Forelimb muscle (tissue), 1 donor: ENCODE measurements around the gene COMP. TPM values are rescaled to one million over a fixed set of nuclear protein-coding genes. Genes with fewer than 3 reads are reported as not detected.
"Not testable (repeated sequence)": the region's sequence is repeated elsewhere in the genome, so short reads cannot be mapped to it uniquely, and the experiment has no call there.

Experiments used
- DNase-seq: peaks from one replicate; pipeline ENCODE4 v3.0.0-alpha.2; 2013; ENCODE audit warnings: low read depth
- polyA plus RNA-seq: library from polyadenylated mRNA; unstranded; fragments of 120-200 nt; gene quantifications from one replicate; pipeline ENCODE4 v1.2.1, GENCODE V29; 2013; ENCODE audit not compliant: insufficient read length

The COMP gene
- polyA plus RNA-seq, result 4.0 TPM

DNA sequence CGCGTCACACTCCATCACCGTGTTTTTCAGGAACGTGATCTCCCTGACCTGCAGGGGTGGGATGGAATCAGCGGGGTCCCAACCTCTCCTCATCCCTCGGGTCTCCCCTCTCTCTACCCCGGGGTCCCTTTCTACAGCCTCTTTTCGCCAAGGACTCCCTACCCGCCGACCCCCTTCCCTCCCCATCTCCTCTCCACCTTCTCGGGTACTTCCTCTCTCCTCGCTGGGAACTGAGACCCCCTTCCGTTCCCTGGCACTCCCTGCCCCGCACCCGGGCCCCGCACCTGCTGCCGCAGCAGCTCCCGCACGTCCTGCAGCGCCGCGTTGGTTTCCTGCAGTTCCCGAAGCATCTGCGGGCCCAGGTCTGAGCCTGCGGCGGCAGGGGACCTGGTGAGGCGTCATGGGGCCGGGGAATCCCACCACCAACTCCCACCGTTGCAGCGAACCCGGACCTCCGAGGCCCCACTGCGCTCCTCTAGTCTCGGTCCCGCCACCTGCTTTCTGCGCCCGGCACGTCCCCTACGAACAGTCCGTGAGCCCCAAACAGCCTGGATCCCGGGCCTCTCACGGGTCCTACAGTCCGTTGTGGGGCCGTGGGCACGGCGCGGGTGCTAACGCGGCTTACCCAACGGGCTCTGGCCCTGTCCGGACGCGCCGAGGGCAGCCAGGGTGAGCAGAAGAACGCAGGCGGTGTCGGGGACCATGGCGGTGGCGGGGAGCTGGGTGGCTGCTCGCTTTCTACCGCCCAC is at the start of gene COMP:
Gene COMP, minus strand, starts transcription at position 740 of the 749 bp plus-strand sequence. Its CDS starts 36 bp downstream, at position 704.
- DNase-seq, result no peak

DNA sequence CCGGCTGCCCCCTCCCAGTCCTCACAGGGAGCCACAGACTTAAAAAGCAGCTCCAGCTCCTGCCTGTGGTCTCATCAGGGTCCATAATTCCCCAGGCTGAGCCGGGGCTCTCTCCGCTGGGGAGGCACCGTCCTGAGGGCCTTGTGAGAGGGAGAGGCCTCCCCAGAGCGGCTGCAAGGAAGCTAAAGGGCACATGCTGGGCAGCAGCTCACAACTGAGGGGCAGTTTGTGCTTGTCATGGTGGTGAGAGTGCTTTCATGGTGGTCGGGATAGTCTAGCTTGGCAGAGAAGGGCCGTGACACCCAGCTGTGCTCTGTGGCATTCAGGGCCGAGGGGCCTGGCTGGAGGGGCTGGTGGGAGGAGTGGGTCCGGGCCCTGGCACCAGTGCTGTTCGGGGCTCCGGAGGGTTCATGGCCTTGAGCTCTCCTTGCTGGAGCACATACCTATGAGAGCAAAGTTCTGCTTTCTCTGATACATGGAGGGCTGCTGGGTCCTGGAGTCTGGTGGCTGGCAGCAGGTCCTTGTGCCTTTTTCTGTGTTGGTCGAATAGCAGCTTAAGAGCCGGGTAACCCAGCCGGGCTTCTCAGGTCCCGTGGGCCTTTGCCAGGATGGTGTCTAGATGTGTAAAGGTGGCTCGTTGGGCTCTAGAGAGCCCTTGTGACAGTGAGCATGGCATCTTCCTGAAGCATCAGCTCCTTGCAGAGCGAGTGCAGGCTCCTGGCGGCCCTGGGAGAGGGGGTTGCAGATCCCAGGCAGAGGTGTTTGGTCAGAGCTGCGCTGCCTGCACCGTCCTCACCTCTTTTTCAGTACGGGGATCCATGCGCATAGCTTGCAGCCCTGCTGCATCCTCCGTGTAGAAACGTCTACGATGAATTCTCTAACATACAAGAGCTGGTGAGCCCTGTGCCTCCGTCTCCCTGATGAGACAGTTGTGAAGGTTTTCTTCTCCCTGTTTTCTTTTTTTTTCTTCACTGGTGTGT is 49.5 kb upstream of the COMP start:
- DNase-seq, result no peak

DNA sequence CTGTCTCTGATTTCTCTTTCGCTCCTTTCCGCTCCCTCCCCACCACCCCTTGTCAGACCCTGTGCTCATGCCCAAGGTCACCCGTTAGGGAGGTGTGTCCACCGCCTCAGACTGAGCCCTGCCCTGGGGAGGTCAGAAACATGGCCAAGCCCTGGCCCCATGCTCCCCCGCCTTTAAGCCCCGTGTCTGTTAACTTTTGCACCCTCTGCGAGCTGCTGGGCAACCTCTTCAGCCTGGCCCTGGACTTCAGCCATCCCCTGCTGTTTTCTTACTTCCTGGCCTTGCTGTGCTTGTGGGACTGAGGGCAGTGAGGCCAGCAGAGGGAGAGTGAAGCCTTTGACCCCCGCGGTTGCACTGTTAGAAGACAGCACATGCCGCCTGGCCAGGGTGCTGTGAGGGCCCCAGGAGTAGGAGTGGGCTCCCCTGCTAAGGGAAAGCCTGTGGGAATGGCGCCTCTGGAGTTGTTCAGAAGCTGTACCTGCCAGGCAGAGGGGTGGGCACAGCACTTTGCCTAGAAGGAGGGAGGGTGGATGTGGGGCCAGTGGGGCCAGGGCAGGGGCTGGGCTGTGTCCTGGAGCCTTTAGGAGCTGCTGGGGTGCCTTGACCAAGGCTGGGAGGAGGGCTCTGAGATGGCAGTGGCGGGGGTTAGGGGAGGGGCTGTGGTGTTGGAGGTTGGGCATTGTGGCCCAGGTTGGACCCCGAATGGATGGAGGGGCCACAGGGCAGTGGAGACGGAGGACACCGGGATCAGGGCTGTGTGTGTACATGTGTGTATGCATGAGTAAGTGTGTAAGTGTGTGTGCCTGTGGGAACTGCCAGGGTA is 48.6 kb upstream of the COMP start:
- DNase-seq, result no peak

DNA sequence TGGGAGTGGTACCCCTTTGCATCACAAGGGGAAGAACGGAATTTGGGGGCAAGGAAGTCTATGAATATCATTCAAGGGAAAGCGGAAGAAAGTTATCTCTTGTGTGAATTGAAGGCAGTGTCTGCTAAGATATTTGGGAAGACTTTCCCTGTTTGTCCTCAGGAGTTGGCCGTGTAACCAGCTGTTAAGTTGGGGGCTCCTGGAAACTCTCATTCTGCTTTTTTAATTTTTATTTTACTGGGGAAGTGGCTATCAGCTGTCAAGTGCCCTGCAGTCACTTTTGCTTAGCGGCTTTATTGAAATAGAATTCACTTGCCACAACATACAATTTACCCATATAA is 43.5 kb upstream of the COMP start:
- DNase-seq, result no peak

DNA sequence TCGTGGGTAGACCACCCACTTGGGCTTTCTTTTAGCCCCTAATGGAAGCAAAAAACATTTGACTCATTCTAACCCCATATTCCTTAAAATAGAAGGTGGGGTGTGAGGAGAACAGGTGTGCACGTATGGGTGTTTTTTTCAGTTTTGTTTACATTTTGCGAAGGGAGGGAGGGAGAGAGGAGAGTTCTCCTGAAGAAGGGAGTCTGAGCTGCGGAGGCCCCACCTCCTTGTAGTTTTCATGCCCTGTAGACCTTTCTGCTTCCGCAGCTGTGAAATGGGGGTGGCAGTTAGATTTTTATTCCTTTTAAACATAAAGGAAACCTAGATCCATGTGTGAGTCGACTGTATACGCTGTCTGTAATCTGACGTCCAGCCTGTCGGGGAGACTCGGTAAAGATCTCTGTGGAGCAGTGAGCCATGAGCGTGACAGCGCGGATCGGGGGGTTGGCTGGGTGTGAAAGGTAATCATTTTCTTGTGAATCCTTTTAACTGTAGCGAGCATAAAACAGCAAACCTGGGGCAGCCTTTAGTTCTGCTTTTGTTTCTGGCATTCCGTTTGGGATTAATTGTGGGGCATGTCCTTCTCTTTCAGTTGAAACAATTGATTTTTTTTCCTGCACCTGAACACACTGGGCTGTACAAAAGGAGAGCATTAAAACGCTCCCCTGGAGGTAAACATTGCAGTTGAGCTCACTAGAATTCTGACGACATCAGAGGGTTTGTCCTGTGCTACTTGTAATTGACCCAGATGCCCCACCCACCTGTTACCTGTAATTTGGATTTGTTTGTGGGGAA is 42.9 kb upstream of the COMP start:
- DNase-seq, result no peak

DNA sequence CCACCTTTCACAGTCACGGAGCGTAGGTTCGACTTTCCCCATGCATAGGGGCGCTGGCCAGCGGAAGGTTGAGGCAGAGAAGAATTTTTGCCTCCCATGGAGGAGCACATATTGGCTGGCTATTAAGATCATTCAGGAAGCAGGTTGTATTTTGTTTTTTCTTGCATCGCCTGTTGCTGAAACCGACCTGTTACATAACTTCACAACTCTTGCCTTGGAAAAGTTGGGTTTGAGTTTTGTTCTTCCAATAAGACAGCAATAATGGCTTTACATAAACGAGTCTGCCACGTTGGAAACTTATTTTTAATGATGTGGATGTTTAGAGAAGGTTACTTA is 42.0 kb upstream of the COMP start:
- no peak for DNase-seq

DNA sequence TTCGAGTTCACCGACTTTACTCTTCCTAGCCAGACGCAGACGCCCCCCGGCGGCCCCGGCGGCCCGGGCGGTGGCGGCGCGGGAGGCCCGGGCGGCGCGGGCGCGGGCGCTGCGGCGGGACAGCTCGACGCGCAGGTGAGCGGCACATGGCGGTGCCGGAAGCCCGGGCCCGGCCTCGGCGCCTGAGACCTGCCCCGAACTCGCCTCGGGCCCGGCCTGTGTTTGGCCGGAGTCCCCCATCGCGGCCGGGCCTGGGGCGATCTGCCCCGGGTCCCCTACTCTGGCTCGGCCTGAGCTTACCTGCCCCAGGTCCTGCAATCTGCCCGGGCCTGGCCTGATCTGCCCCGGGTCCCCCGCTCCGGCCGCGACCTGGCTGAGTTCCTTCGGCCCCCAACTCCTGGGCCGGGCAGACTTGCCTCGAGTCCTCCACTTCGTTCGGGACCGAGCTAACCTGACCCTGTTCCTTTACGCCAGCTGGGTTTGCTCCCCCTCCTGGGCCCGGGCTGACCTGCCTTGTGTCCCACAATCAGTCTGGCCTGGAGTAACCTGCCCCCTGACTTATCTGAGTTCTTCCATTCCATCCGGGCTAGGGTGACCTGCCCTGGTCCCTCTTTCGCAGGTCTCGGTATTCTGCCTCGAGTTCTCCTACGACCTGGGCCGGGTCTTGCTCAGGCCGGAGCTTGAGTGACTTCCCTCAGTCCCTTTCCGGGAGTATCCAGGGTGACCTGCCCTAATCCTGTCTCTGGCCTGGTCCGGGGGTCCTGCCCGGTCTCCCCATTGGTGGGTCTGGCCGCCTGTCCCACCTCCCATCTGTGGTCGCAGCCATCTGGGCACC is 41.4 kb upstream of the COMP start:
- no peak for DNase-seq

DNA sequence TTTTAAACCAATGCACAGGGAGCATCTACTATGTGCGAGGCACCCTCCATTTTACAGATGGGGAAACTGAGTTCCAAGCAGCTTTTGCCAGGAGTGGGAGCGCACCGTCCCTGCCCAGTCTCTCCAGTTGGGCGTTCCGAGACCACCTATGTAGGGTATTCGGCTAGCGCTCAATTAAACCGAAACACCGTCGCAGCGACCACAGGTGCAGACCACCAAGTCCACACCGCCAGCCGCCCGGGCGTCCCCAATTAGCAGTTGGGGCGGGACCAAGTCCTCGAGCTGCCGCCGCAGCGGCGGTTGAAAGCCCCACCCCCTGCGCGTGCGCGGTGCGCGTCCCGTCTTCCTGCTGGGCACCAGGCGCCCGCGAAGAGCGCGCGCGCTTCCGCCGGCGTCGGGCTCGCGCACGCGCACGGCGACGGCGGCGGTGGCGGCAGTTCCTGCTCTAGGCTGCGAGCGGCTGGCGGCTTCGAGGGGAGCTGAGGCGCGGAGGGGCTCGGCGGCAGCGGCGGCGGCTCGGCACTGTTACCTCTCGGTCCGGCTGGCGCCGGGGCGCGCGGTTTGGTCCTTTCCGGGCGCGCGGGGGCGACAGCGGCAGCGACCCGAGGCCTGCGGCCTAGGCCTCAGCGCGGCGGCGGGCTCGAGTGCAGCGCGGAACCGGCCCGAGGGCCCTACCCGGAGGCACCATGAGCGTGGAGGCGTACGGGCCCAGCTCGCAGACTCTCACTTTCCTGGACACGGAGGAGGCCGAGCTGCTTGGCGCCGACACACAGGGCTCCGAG is 40.6 kb upstream of the COMP start, which contains the start of gene UPF1:
Gene UPF1, plus strand, starts transcription at position 436 of the 782 bp plus-strand sequence. Its CDS starts 251 bp downstream, at position 687.
- peak; percentile 88 for DNase-seq

DNA sequence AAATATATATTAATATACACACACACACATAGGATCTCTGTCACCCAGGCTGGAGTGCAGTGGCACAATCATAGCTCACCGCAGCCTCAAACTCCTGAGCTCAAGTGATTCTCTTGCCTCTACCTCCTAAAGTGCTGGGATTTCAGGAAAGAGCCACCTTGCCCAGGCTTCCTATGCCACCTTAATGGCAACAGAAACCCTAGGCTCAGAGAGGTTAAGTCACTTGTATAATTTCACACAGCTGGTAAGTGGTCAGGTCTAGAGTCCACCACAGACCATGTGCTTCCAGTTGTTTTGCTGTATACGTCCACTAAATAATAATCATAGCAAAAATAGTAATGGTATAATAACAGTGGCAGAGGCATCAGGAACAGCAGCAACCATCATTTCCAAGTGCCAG is 39.4 kb upstream of the COMP start:
- no peak for DNase-seq

DNA sequence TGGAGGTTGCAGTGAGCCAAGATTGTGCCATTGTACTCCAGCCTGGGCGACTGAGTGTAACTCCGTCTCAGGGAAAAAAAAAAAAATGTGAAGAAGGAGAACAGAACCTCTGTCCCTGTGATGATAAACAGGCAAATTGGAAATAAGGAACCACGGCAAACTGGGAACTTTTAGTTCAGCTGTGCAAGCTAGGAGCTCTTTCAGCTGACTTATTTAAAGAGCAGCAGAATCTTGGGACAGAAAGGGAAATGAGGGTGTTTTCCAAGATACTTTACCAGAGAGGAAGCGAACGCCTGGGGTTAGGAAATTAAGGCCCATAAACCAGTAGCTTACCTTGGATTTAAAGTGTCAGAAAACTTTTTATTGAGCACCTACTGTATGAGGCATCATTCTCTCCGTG is 37.7 kb upstream of the COMP start:
- no peak for DNase-seq

DNA sequence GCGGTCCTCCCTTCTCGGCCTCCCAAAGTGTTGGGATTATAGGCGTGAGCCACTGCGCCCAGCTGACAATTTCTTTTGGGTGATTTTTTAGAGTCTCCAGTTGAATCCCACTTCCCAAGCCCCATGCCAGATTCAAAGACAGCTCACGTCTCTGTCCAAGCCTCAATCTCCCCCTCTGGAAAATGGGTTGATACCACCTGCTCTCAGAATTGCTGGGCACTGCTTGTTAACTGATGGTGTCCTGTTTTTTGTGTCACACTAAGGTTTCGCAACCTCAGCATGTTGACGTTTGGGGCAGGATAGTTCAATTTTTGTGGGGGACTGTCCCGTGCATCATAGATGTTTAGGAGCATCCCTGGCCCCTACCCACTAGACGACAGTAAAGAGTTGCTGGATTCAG is 26.5 kb upstream of the COMP start:
- DNase-seq, result no peak

DNA sequence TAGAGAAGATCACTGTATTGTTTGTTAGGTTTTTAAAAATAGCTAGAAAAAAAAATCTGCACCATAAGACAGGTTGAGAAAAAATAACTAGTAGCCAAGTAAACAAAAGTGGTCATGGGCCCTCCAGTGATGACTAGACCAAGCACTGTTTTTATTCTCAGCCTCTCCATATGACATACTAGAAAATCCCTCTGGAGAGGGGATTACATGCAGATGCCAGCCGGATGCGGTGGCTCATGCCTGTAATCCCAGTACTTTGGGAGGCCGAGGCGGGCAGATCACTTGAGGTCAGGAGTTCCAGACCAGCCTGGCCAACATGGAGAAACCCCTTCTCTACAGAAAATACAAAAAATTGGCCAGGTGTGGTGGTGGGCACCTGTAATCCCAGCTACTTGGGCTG is 25.5 kb upstream of the COMP start:
- not testable (repeated sequence) for DNase-seq

DNA sequence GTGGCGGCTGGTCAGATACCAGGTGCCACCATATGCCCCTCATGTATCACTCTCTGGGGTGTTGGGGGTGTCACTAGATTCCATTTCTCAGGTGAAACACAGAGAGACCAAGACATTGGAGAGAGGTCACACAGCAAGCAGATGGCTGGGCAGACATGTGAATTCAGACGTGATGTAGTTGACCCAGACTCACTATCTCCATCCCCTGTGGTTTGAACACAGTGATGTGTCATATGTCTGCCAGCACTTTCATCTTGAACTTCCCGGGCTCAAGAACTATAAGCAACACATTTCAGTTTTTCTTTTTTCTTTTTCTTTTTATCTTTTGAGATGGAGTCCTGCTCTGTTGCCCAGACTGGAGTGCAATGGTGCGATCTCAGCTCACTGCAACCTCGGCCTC is 24.6 kb upstream of the COMP start:
- no peak for DNase-seq

DNA sequence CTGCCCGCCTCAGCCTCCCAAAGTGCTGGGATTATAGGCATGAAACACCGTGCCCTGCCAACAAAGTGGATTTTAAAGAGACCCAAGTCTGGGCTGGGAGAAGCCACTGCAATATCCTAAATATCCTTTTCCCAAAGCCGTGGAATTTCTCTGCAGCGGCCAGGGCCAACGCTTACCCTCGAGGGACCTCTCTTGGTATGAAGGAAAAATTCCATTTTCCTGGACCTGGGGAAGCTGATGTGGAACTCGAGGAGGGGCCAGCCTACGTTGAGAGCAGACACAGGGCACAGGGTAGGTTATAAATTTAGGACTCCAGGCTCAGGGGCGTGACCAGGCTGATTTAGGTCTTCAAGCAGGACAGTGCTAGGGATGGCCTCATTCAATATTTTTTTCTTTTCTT is 23.0 kb upstream of the COMP start:
- DNase-seq, result no peak

DNA sequence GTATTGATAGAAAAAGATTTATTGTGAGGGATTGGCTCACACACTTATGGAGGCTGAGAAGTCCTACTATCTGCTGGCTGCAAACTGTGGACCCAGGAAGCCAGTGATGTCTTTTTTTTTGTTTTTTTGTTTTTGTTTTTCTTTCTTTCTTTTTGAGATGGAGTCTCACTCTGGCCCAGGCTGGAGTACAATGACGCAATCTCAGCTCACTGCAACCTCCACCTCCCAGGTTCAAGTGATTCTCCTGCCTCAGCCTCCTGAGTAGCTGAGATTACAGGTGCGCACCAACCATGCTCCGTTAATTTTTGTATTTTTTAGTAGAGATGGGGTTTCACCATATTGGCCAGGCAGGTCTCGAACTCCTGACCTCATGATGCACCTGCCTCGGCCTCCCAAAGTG is 20.5 kb upstream of the COMP start:
- not testable (repeated sequence) for DNase-seq

DNA sequence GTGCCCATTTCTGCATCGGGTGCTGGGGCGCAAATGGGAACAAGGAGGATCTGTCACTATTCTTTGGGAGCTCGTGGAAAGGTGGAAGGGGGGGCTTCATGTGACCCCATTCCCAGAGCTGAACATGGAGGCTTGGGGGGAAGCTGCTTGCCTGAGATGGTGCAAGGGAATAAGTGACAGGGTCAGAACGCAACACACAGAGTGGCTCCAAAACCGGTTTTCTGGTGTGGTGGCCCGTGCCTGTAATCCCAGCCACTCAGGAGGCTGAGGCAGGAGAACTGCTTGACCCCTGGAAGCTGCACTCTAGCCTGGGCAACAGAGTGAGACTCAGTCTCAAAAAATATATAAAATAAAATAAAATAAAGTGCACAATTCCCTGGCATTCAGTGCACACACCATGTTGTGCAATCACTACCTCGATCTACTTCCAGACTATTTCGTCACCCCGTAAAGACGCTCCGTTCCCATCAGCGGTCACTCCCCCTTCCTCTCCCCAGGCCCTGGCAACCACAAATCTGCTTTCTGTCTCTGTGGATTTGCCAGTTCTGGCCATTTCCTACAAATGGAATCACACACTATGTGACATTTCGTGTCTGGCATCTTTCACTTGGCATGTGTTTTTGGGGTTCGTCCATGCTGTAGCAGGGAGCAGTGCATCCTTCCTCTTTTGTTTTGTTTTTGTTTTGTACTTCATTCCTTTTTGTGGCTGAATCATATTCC is 18.2 kb upstream of the COMP start:
- no peak for DNase-seq

DNA sequence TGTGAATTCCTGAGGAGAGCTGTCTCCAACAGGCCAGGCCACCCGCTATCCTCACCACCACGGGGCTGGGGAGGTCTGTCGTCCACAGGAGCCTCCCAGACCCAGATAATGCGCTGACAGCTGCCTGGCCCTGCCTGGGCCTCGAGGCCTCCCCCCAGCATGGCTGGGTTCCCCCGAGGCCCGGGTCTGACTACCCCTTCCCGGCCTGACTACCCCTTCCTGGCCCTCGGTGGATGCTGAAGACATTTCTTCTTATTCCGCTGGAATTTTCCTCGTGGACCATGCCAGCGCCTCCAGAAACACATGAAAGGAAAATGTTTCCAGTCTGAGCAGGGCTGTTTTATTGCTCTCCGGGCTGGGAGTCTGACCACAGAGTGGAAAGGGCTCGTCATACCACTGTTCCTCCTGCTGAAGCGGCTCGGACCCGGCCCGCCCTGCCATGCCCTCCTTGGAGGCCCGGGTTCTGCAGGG is 16.8 kb upstream of the COMP start:
- DNase-seq, result no peak

DNA sequence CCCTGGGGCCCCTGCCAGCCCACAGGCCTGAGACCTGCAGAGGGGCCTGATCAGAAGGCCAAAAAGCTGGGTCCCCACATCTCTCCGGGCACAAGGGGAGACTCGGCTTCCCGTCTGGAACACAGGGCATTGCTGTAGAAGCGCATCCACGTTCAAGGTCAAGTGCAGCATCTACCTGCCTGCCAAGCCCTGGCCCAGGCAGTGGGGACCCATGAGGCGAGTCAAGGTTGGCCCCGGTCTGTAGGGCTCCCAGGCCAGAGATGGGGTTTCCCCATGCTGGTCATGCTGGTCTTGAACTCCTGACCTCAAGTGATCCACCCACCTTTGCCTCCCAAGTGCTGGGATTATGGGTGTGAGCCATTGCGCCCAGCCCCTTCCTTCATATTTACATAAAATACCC is 13.5 kb upstream of the COMP start:
- DNase-seq, result no peak

DNA sequence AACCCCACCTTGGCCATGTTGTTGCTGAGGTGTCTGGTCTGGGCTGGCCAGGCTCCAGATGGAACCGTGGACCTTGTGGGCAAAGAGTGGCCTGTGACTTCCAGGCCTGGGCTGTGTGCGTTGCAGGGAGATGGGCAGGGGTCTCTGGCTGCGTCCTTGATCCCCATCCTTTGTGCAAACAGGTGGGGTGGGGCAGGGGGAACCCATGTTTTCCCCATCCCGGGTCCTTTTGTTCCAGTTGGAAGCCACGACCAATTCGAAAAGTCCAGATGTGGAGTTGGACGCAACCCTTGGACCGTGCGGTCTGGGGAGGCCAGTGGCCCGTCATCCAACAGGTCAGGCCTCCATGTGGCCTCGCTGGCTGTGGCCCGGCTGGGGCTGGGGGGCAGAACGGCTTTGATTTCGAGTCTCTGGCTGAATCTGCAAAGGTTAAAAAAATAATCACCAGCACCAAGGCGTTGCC is 13.1 kb upstream of the COMP start:
- no peak for DNase-seq
